HepG2 (cell line): ENCODE measurements around the gene CYP2A13. TPM values are rescaled to one million over a fixed set of nuclear protein-coding genes. Genes with fewer than 3 reads are reported as not detected.

Experiments used
- ADNP ChIP-seq: sonication (generic); formaldehyde crosslinking; IDR thresholded peaks from 2 replicates; pipeline ENCODE4 v1.4.0; 2020; ENCODE audit warnings: missing genetic modification reagents
- ELF1 ChIP-seq: sonication (generic); formaldehyde crosslinking; IDR thresholded peaks from 2 replicates; pipeline ENCODE4 v1.4.0; 2020; ENCODE audit warnings: missing genetic modification reagents
- ELF3 ChIP-seq: IDR thresholded peaks from 2 replicates; pipeline ENCODE4 v1.6.1; 2016; ENCODE audit warnings: missing genetic modification reagents, missing compliant biosample characterization
- FIP1L1 ChIP-seq: fragments of 200-400 bp; formaldehyde crosslinking; IDR thresholded peaks from 2 replicates; pipeline ENCODE4 v1.6.1; 2018; ENCODE audit warnings: low read depth, mild to moderate bottlenecking, low read length, moderate library complexity, borderline replicate concordance; ENCODE audit not compliant: insufficient read depth
- FOSL2 ChIP-seq: sonication (generic); formaldehyde crosslinking; IDR thresholded peaks from 2 replicates; pipeline ENCODE4 v1.4.0; 2020; ENCODE audit warnings: missing genetic modification reagents
- HNF4A ChIP-seq: sonication (generic); formaldehyde crosslinking; IDR thresholded peaks from 2 replicates; pipeline ENCODE4 v1.4.0; 2020; ENCODE audit warnings: missing genetic modification reagents
- HOXA3 ChIP-seq: sonication (generic); formaldehyde crosslinking; IDR thresholded peaks from 2 replicates; pipeline ENCODE4 v1.5.0; 2020; ENCODE audit warnings: missing genetic modification reagents
- KAT7 ChIP-seq: IDR thresholded peaks from 2 replicates; pipeline ENCODE4 v1.6.1; 2018; ENCODE audit warnings: borderline replicate concordance, missing compliant biosample characterization
- KDM2A ChIP-seq: sonication (generic); formaldehyde crosslinking; IDR thresholded peaks from 2 replicates; pipeline ENCODE4 v1.4.0; 2020; ENCODE audit warnings: low read depth, missing genetic modification reagents, borderline replicate concordance
- MAFK ChIP-seq, 2 experiments: IDR thresholded peaks in 1 of 2; conservative IDR thresholded peaks in 1 of 2; 2 replicates each; pipeline ENCODE4 v1.6.1; 2011; ENCODE audit warnings: improper control_type of control experiment in 2 of 2, low read length in 2 of 2
- NBN ChIP-seq: fragments of 450-650 bp; conservative IDR thresholded peaks from 2 replicates; pipeline ENCODE4 v1.6.1; 2017
- REXO4 ChIP-seq: sonication (generic); formaldehyde crosslinking; IDR thresholded peaks from 2 replicates; pipeline ENCODE4 v1.8.0; 2022; ENCODE audit warnings: missing genetic modification reagents, mild to moderate bottlenecking, borderline replicate concordance
- SRSF4 ChIP-seq: fragments of 200-400 bp; formaldehyde crosslinking; IDR thresholded peaks from one replicate; pipeline ENCODE4 v1.6.1; 2018; ENCODE audit warnings: mild to moderate bottlenecking, low read depth, low read length, moderate library complexity; ENCODE audit not compliant: poor library complexity, severe bottlenecking
- SRY ChIP-seq: sonication (generic); formaldehyde crosslinking; IDR thresholded peaks from 2 replicates; pipeline ENCODE4 v1.8.0; 2022; ENCODE audit warnings: mild to moderate bottlenecking, missing genetic modification reagents
- ZNF224 ChIP-seq: sonication (generic); formaldehyde crosslinking; IDR thresholded peaks from 2 replicates; pipeline ENCODE4 v1.5.0; 2020; ENCODE audit warnings: mild to moderate bottlenecking, missing genetic modification reagents
- ZNF451 ChIP-seq: sonication (generic); formaldehyde crosslinking; IDR thresholded peaks from 2 replicates; pipeline ENCODE4 v1.5.0; 2020; ENCODE audit warnings: mild to moderate bottlenecking, missing genetic modification reagents
- ZNF550 ChIP-seq: sonication (generic); formaldehyde crosslinking; IDR thresholded peaks from 2 replicates; pipeline ENCODE4 v1.4.0; 2020; ENCODE audit warnings: mild to moderate bottlenecking, missing genetic modification reagents, borderline replicate concordance
- ZNF616 ChIP-seq: sonication (generic); formaldehyde crosslinking; IDR thresholded peaks from 2 replicates; pipeline ENCODE4 v1.5.0; 2020; ENCODE audit warnings: low read depth, mild to moderate bottlenecking, missing genetic modification reagents
- polyA plus RNA-seq, 8 experiments: library from polyadenylated mRNA; depleted of rRNA in 3 of 8; stranded (reverse) in 7 of 8; unstranded in 1 of 8; fragments of >200 nt; fragmentation: Illumina TruSeq in 4 of 8; extraction: Trizol in 4 of 8; gene quantifications; 2 replicates each; pipeline versions ENCODE4 v1.2.1 to v1.2.3, GENCODE V29; 2011 to 2016; ENCODE audit warnings: low read depth in 4 of 8, missing spikeins in 1 of 8, mixed read lengths in 1 of 8; ENCODE audit not compliant: insufficient read depth in 1 of 8
- total RNA-seq, 5 experiments: library from RNA; depleted of rRNA; stranded (reverse); fragments of >200 nt; fragmentation: Illumina TruSeq; extraction: Trizol; gene quantifications; 2 replicates each; pipeline ENCODE4 v1.2.3, GENCODE V29; 2016; ENCODE audit warnings: low read depth in 1 of 5
- TF ChIP-seq, protein P1 (sequence below): sonication (generic); formaldehyde crosslinking; IDR thresholded peaks from 2 replicates; pipeline ENCODE4 v1.9.0; 2021; ENCODE audit warnings: missing genetic modification reagents, borderline replicate concordance
- TF ChIP-seq, protein P2 (sequence below): sonication (generic); formaldehyde crosslinking; IDR thresholded peaks from 2 replicates; pipeline ENCODE4 v1.5.0; 2020; ENCODE audit warnings: mild to moderate bottlenecking, low read depth, missing genetic modification reagents, borderline replicate concordance
- TF ChIP-seq, protein P3 (sequence below): sonication (generic); IDR thresholded peaks from 2 replicates; pipeline ENCODE4 v1.6.1; 2016; ENCODE audit warnings: low read depth, borderline replicate concordance
- TF ChIP-seq, protein P4 (sequence below): sonication (generic); formaldehyde crosslinking; IDR thresholded peaks from 2 replicates; pipeline ENCODE4 v1.5.0; 2020; ENCODE audit warnings: mild to moderate bottlenecking, missing genetic modification reagents, moderate library complexity
- TF ChIP-seq, protein P5 (sequence below): sonication (generic); formaldehyde crosslinking; IDR thresholded peaks from 2 replicates; pipeline ENCODE4 v1.8.1; 2022; ENCODE audit warnings: mild to moderate bottlenecking, missing genetic modification reagents
- TF ChIP-seq, protein P6 (sequence below): sonication (generic); formaldehyde crosslinking; IDR thresholded peaks from 2 replicates; pipeline ENCODE4 v1.8.0; 2022; ENCODE audit warnings: missing genetic modification reagents, mild to moderate bottlenecking, borderline replicate concordance

The CYP2A13 gene
- total and polyA plus RNA-seq, 2 of the 13 experiments (the other 11 are each of a cell fraction or from before 2014, with no cell fraction given): not detected

DNA sequence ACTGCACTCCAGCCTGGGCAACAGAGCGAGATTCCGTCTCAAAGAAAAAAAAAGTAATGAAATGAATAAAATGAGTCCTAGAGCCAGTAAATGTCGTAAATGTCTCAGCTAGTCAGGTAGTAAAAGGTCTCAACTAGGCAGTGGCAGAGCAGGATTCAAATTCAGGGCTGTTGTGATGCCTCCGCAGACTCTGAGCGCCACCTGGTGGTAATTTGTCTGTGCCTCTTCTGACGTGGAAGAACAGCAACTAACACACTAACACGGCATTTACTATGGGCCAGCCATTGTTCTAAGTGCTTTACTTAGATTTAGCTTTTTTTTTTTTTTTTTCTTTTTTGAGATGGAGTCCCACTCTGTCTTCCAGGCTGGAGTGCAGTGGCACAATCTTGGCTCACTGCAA is 56.2 kb downstream of the CYP2A13 start (continued):
- TF ChIP-seq, protein P1, sequence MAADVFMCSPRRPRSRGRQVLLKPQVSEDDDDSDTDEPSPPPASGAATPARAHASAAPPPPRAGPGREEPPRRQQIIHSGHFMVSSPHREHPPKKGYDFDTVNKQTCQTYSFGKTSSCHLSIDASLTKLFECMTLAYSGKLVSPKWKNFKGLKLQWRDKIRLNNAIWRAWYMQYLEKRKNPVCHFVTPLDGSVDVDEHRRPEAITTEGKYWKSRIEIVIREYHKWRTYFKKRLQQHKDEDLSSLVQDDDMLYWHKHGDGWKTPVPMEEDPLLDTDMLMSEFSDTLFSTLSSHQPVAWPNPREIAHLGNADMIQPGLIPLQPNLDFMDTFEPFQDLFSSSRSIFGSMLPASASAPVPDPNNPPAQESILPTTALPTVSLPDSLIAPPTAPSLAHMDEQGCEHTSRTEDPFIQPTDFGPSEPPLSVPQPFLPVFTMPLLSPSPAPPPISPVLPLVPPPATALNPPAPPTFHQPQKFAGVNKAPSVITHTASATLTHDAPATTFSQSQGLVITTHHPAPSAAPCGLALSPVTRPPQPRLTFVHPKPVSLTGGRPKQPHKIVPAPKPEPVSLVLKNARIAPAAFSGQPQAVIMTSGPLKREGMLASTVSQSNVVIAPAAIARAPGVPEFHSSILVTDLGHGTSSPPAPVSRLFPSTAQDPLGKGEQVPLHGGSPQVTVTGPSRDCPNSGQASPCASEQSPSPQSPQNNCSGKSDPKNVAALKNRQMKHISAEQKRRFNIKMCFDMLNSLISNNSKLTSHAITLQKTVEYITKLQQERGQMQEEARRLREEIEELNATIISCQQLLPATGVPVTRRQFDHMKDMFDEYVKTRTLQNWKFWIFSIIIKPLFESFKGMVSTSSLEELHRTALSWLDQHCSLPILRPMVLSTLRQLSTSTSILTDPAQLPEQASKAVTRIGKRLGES (CRISPR knock-in tag): no peak
- TF ChIP-seq ZNF224 (CRISPR knock-in tag) (no peak), ZNF550 (CRISPR knock-in tag) (no peak), HOXA3 (CRISPR knock-in tag) (no peak), ZNF451 (CRISPR knock-in tag) (no peak), ELF3 (CRISPR knock-in tag) (no peak), KAT7 (no peak), ELF1 (CRISPR knock-in tag) (no peak), SRSF4 (no peak), FIP1L1 (no peak), SRY (no peak), NBN (no peak), HNF4A (CRISPR knock-in tag) (no peak), ZNF616 (CRISPR knock-in tag) (no peak), KDM2A (0 out of 2 replicates have a peak, but pooled peaks have one; percentile 31), FOSL2 (0 out of 2 replicates have a peak, but pooled peaks have one; percentile 17), MAFK (conservative IDR thresholded peaks at IDR 0.05 in 1 of 2, IDR thresholded peaks at IDR 0.05 in 1 of 2; ENCODE audit: low read length in 2 of 2) (no peak), REXO4 (CRISPR knock-in tag) (no peak), ADNP (no peak)
- TF ChIP-seq, protein P2, sequence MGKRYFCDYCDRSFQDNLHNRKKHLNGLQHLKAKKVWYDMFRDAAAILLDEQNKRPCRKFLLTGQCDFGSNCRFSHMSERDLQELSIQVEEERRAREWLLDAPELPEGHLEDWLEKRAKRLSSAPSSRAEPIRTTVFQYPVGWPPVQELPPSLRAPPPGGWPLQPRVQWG (CRISPR knock-in tag): no peak
- TF ChIP-seq, protein P3, sequence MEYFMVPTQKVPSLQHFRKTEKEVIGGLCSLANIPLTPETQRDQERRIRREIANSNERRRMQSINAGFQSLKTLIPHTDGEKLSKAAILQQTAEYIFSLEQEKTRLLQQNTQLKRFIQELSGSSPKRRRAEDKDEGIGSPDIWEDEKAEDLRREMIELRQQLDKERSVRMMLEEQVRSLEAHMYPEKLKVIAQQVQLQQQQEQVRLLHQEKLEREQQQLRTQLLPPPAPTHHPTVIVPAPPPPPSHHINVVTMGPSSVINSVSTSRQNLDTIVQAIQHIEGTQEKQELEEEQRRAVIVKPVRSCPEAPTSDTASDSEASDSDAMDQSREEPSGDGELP: no peak
- TF ChIP-seq, protein P4, sequence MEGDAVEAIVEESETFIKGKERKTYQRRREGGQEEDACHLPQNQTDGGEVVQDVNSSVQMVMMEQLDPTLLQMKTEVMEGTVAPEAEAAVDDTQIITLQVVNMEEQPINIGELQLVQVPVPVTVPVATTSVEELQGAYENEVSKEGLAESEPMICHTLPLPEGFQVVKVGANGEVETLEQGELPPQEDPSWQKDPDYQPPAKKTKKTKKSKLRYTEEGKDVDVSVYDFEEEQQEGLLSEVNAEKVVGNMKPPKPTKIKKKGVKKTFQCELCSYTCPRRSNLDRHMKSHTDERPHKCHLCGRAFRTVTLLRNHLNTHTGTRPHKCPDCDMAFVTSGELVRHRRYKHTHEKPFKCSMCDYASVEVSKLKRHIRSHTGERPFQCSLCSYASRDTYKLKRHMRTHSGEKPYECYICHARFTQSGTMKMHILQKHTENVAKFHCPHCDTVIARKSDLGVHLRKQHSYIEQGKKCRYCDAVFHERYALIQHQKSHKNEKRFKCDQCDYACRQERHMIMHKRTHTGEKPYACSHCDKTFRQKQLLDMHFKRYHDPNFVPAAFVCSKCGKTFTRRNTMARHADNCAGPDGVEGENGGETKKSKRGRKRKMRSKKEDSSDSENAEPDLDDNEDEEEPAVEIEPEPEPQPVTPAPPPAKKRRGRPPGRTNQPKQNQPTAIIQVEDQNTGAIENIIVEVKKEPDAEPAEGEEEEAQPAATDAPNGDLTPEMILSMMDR (CRISPR knock-in tag): peak; percentile 90
- TF ChIP-seq, protein P5, sequence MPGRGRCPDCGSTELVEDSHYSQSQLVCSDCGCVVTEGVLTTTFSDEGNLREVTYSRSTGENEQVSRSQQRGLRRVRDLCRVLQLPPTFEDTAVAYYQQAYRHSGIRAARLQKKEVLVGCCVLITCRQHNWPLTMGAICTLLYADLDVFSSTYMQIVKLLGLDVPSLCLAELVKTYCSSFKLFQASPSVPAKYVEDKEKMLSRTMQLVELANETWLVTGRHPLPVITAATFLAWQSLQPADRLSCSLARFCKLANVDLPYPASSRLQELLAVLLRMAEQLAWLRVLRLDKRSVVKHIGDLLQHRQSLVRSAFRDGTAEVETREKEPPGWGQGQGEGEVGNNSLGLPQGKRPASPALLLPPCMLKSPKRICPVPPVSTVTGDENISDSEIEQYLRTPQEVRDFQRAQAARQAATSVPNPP: no peak
- TF ChIP-seq, protein P6, sequence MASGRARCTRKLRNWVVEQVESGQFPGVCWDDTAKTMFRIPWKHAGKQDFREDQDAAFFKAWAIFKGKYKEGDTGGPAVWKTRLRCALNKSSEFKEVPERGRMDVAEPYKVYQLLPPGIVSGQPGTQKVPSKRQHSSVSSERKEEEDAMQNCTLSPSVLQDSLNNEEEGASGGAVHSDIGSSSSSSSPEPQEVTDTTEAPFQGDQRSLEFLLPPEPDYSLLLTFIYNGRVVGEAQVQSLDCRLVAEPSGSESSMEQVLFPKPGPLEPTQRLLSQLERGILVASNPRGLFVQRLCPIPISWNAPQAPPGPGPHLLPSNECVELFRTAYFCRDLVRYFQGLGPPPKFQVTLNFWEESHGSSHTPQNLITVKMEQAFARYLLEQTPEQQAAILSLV (CRISPR knock-in tag): no peak
